Measurements from ENCODE around the gene STX12.
A peak's percentile ranks its signal among the peaks of the same experiment; 100 is the strongest.
"Not testable (repeated sequence)": the region's sequence is repeated elsewhere in the genome, so short reads cannot be mapped to it uniquely, and the experiment has no call there.

Gene STX12

DNA sequence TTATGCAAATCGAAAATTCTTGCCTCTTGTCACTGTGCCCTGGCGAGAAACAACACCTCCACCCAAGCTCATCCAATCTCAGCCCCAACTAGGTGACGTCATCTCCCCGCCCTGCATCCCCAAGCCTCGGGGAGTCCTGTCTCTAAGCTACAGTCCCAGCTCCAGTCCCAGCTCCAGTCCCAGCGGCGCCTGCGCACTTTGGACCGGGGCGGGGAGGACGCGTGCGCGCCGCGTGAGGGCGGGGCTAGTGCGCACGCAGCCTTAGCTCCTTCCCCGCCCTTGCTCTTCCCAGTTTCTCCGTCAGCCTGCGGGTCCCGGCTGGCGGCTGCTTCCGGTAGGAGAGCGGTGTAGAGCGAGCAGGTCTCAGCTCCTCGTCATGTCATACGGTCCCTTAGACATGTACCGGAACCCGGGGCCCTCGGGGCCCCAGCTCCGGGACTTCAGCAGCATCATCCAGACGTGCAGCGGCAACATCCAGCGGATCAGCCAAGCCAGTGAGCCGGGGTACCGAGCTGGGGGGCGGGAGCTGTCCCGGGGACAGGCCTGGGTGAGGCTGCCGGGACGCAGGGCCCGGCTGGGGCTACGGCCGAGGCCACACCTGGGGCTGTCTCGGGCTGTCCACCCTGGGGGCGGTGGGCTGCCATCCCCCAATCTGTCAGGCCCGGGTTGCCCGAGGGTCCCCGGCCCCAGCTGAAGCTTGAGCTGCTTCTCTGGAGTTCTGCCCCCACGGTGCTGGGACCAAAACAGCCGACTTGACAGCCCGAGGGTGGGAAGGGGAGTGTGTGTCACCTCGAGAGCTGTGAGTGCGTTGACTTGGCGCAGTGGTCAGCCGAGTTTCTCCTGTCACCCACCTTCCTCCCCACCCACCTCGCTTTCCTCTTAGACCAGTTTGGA, at the start of gene STX12:
Gene STX12, plus strand, starts transcription at position 288 of the 894 bp plus-strand sequence. Its CDS starts 89 bp downstream, at position 377.
- peak; percentile 100 for DNase-seq

DNA sequence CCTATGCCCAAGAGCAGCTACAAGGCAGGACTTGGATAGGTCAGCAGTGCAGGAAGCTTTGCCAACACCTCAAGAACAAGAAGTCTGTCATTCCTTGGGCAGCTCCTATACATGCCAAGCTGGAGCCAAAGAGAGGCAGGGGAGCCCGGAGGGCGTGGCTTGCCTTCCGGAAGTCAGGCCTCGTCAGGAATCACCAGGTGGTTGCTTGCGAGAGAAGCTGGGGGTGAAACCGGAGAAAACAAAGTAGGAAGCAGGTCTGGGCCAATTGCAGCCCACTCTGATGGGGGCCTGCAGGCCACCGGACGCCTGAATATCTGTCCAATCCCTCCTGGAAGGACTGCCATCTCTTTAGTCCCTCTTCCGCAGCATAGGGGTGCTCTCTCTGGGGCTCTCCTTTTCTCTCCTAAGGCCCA, 48.1 kb upstream of the STX12 start:
- DNase-seq, result no peak

GRCh38 chr1:27725374-27726172, 47.4 kb upstream of the STX12 start, which contains the start of gene FAM76A:
FAM76A (plus strand) TSS chr1:27725961; CDS start chr1:27726081, 120 bp downstream.
- peak; percentile 100 for DNase-seq

- DNase-seq, result peak; percentile 51 to 76 (median 55)
These were observed 46.6 kb upstream of the STX12 start for GRCh38 chr1:27726173-27727044.

GRCh38 chr1:27727126-27727525, 45.9 kb upstream of the STX12 start:
- peak; percentile 64 to 84 (median 74) for DNase-seq

DNA sequence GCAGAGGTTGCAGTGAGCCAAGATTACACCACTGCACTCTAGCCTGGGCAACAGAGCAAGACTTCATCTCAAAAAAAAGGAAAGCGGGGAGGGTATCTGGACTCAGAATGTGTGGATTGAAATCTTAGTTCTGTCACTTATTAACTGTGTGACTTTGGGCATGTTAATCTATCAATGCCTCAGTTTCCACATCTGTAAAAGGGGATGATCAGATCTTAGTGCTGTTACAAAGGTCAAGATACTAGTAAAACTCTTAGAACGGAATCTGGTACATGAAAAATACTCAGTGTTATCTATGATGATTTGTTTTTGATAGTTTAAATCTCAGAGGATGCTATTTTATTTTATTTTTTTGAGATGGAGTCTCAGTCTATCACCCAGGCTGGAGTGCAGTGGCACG, 36.8 kb upstream of the STX12 start:
- no peak for DNase-seq

GRCh38 chr1:27741121-27741520, 31.9 kb upstream of the STX12 start:
- DNase-seq, result no peak

DNA sequence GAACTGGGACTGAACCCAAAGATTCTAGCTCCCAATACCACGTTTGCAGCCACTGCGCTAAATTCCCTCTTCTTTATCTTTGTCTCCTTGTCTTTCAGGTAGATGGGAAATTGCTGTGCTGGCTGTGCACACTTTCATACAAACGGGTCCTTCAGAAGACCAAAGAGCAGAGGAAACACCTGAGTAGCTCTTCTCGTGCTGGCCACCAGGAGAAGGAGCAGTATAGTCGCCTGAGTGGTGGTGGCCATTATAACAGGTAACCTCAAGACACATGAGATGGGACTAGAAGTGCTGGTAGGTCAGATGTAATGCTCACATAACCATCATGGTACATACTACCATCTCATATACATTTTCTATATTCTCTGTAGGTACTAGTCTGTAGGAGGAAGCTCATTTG, 28.5 kb upstream of the STX12 start:
- DNase-seq, result no peak

GRCh38 chr1:27745466-27745865, 27.6 kb upstream of the STX12 start:
- DNase-seq, result no peak

DNA sequence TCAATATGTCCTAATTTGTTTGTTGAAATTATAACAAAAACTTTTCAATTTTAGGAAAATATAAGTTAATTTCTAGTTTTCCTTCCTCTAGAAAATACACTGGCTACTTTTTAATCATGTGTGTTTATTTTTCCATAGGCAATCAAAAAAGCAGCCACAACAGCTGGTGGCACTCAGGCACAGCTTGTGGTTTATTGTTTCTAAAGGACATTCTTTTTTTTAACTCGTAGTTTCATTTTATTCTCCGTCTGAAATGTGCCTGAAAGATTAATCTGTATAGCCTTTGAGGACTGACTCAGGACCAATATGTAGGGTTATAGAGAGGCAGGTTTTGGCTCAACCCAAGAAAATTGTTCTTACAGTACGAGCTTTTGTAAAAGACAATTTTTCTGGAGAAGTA, 20.7 kb upstream of the STX12 start:
- no peak for DNase-seq

DNA sequence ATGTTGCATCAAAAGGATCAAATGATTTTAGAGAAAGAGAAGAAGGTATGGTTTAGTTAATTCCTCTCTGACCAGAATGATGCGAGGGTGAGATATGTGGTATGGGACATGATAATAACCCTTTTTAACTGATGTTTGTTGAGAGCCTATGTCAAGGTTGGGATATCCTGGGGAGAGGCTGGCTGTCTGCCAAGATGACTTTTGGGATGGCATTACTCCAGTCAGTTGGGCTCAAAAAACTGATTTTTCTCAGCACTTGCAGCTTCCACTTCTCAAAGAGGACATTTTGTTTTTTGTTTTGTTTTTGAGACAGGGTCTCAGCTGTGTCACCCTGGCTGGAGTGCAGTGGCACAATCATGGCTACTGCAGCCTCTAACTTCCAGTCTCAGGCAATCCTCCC, 17.7 kb upstream of the STX12 start:
- DNase-seq, result no peak

GRCh38 chr1:27755865-27756264, 17.2 kb upstream of the STX12 start:
- no peak for DNase-seq

GRCh38 chr1:27759236-27759635, 13.8 kb upstream of the STX12 start:
- DNase-seq, result no peak

- DNase-seq, result no peak
These were observed 12.6 kb upstream of the STX12 start for GRCh38 chr1:27760426-27760825.

GRCh38 chr1:27762033-27762432, 11.0 kb upstream of the STX12 start:
- DNase-seq, result no peak

DNA sequence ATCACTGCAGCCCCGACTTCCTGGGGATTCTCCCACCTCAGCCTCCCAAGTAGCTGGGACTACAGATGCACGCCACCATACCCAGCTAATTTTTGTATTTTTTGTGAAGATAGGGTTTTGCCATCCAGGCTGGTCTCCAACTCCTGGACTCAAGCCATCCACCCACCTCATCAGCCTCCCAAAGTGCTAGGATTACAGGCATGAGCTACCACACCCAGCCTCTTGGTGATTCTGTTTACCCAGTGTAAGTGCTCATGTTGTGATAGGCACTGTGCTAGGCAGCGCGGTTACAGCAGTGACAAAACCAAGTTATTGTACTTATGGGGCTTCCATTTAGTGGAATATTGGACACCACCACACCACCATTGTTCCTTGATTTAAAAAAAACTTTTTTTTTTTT, 9.7 kb upstream of the STX12 start:
- no peak for DNase-seq

DNA sequence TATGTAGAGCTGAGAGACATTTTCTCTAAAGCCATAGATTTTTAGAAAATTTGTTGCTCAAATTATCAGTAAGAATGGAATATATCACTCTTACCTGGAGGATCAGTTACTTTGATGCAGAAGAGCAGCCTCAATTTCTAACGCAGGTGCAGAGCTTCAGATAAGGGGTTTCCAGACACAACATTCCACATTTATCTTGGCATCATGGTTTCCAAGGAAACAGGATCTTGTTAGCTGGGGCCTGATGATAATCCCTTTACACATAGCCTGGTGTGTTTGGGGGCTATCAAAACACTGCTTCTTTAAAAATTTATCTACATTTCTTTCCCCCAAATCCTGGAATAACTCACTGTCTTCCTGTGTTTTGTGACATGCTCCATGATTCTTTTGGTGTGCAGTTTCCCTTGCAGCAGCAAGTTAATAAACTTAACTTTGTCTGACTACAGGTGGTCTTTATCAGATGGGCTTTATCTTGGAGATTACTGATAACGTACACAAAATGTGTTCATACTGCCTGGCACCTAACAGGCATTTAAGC, 2.7 kb upstream of the STX12 start:
- DNase-seq, result no peak

DNA sequence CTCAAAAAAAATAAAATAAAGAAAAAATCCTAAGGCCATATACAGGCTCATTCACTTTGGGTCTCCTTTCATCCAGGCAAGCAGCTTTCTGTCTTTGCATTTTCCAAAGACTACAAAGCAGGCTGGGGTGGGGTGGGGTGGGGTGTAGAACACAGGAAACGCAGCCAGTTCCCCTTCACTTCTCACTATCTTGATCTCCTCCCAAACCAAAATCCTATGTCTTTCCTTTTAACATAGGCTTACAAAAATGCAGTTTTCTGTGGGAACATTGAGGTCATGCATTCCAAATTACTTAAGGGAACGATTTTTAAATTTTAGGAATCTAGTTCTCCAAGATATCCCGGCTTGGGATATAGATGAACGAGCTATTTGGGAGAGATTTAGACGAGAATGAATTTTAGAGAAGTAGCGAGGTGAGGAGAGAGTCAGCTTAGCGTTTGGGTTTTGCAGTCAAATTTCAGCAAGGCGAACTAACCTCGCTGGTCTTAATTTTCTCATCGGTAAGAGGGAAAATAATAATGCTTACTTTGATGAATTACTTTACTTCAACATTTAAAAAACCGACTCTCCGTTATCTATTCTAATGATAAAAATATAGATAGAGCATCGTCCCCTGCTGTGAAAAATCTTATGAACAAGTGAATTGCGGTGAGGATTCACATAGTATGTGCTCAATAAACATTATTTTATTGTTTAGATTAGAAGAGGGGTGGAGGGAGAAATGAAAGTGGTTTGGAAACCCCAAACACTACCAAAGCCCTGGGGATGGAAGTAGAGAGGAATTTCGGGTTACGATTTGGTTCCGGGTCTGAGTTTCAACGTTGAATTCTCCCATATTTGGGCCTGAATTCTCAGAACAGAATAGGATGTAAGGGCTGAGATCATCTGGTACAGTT, 735 bp upstream of the STX12 start:
- DNase-seq, result peak in 2 of 3 donors; percentile 27 to 28

- peak; percentile 69 to 85 (median 81) for DNase-seq
These were observed 917 bp downstream of the STX12 start for GRCh38 chr1:27773826-27774445.

- no peak for DNase-seq
These were observed 1.6 kb downstream of the STX12 start for GRCh38 chr1:27774654-27775053.

- DNase-seq, result not testable (repeated sequence)
These were observed 2.3 kb downstream of the STX12 start for GRCh38 chr1:27775336-27775735.

Measured in suppressor macrophage treated with lipopolysaccharide for 1 hour (primary cell).